Liver (tissue), 9 donors: ENCODE data around the gene FRMD4A. TPM values are rescaled to one million over a fixed set of nuclear protein-coding genes. Genes with fewer than 3 reads are reported as not detected.

Source experiments
- DNase-seq: peaks from one replicate; pipeline ENCODE4 v3.0.0-alpha.2; 2017; ENCODE audit warnings: low spot score
- H3K27ac ChIP-seq, 2 donors: one replicate each; pipeline ENCODE4 v1.7.0; 2013; ENCODE audit warnings: inconsistent platforms in 2 of 2, low read length in 2 of 2, control low read depth in 1 of 2, low read depth in 1 of 2, mild to moderate bottlenecking in 1 of 2
- H3K27me3 ChIP-seq, 4 donors: one replicate each; pipeline versions ENCODE4 v1.6.1 to v1.7.0; 2013; ENCODE audit warnings: low read length in 3 of 4, inconsistent platforms in 1 of 4, mild to moderate bottlenecking in 1 of 4, moderate library complexity in 1 of 4; ENCODE audit not compliant: control insufficient read depth in 4 of 4, insufficient read depth in 4 of 4
- H3K36me3 ChIP-seq, 4 donors: one replicate each; pipeline versions ENCODE4 v1.6.1 to v1.7.0; 2013; ENCODE audit warnings: low read length in 3 of 4, mild to moderate bottlenecking in 3 of 4, low read depth in 1 of 4, moderate library complexity in 1 of 4; ENCODE audit not compliant: control insufficient read depth in 4 of 4, insufficient read depth in 3 of 4
- H3K4me1 ChIP-seq, 4 donors: one replicate each; pipeline versions ENCODE4 v1.6.1 to v1.7.0; 2013; ENCODE audit warnings: low read length in 3 of 4, mild to moderate bottlenecking in 3 of 4, moderate library complexity in 1 of 4; ENCODE audit not compliant: control insufficient read depth in 4 of 4, insufficient read depth in 4 of 4
- H3K4me3 ChIP-seq, 3 donors: one replicate each; pipeline versions ENCODE4 v1.6.1 to v1.7.0; 2013; ENCODE audit warnings: low read length in 3 of 3, control low read depth in 1 of 3, low read depth in 1 of 3, mild to moderate bottlenecking in 1 of 3
- H3K9ac ChIP-seq, 2 donors: one replicate each; pipeline ENCODE4 v1.7.0; 2013; ENCODE audit warnings: low read length in 2 of 2, mild to moderate bottlenecking in 2 of 2, moderate library complexity in 2 of 2, control low read depth in 1 of 2, low read depth in 1 of 2
- H3K9me3 ChIP-seq, 4 donors: one replicate each; pipeline versions ENCODE4 v1.6.1 to v1.7.0; 2013; ENCODE audit warnings: low read length in 3 of 4; ENCODE audit not compliant: control insufficient read depth in 4 of 4
- EGR1 ChIP-seq, 2 donors: IDR thresholded peaks; 2 replicates each; pipeline ENCODE4 v1.6.1; 2016 to 2018; ENCODE audit warnings: antibody characterized with exemption in 2 of 2, low read depth in 2 of 2
- JUND ChIP-seq, 2 donors: IDR thresholded peaks; 2 replicates each; pipeline ENCODE4 v1.6.1; 2016; ENCODE audit warnings: antibody characterized with exemption in 2 of 2
- NR2F2 ChIP-seq: IDR thresholded peaks from 2 replicates; pipeline ENCODE4 v1.6.1; 2016; ENCODE audit warnings: antibody characterized with exemption
- RAD21 ChIP-seq, 2 donors: IDR thresholded peaks; 2 replicates each; pipeline ENCODE4 v1.6.1; 2016; ENCODE audit warnings: antibody characterized with exemption in 2 of 2, mild to moderate bottlenecking in 2 of 2
- SP1 ChIP-seq: IDR thresholded peaks from 2 replicates; pipeline ENCODE4 v1.6.1; 2018; ENCODE audit warnings: antibody characterized with exemption, mild to moderate bottlenecking
- YY1 ChIP-seq: IDR thresholded peaks from 2 replicates; pipeline ENCODE4 v1.6.1; 2016; ENCODE audit warnings: antibody characterized with exemption, mild to moderate bottlenecking
- WGBS: extraction: QIAGEN DNeasy Blood & Tissue Kit; methylation state at CpG from one replicate; pipeline ENCODE4 v1.1.7; 2013; 5-methylcytosine and 5-hydroxymethylcytosine counted together
- polyA plus RNA-seq, 2 donors: library from polyadenylated mRNA; stranded (reverse) in 1 of 2; unstranded in 1 of 2; fragments of 200-250 nt in 1 of 2; fragments of >200 nt in 1 of 2; fragmentation: Nextera tagmentation in 1 of 2; extraction: Ambion mirVana in 1 of 2; gene quantifications; one replicate each; pipeline versions ENCODE4 v1.2.1 to v1.2.3, GENCODE V29; 2013 to 2015
- total RNA-seq, 2 donors: library from RNA; depleted of rRNA; stranded (reverse); fragments of >200 nt; gene quantifications; one replicate each; pipeline ENCODE4 v1.2.3, GENCODE V29; 2014
- TF ChIP-seq, protein P1 (sequence below): IDR thresholded peaks from 2 replicates; pipeline ENCODE4 v1.6.1; 2016; ENCODE audit warnings: antibody characterized with exemption, mild to moderate bottlenecking
- TF ChIP-seq, protein P2 (sequence below): IDR thresholded peaks from 2 replicates; pipeline ENCODE4 v1.6.1; 2016; ENCODE audit warnings: antibody characterized with exemption
- TF ChIP-seq, protein P3 (sequence below): IDR thresholded peaks from 2 replicates; pipeline ENCODE4 v1.6.1; 2016; ENCODE audit warnings: antibody characterized with exemption
- TF ChIP-seq, protein P4 (sequence below): fragments of 150-350 bp; IDR thresholded peaks from 2 replicates; pipeline ENCODE4 v1.5.1; 2017; ENCODE audit warnings: improper control_type of control experiment, low read depth, low read length; ENCODE audit not compliant: missing input control
- donor health status: healthy.
- donor health status: healthy.
- donor health status: healthy.
- donor health status: healthy.
- donor health status: healthy.

The FRMD4A gene
- total and polyA plus RNA-seq, 4 donors: 8.2 to 34.3 (median 13.1) TPM

DNA sequence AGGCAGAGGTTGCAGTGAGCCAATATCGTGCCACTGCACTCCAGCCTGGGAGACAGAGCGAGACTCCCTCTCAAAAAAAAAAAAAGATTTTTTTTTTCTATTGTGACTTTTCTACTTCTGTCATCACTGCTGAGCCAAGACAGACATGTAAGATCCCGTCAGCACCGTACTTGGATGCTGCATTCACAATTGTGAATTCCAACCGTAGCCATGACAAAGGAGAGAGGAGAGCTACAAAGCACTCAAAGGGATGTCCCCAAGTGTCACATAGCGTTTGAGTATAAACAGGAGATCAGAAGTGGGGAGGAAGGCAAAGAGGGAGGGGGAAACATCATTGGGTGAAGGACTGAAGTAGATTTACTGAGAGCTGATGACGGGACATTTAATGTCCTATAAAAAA lies 599.8 kb downstream of the FRMD4A start:
- TF ChIP-seq, protein P1, sequence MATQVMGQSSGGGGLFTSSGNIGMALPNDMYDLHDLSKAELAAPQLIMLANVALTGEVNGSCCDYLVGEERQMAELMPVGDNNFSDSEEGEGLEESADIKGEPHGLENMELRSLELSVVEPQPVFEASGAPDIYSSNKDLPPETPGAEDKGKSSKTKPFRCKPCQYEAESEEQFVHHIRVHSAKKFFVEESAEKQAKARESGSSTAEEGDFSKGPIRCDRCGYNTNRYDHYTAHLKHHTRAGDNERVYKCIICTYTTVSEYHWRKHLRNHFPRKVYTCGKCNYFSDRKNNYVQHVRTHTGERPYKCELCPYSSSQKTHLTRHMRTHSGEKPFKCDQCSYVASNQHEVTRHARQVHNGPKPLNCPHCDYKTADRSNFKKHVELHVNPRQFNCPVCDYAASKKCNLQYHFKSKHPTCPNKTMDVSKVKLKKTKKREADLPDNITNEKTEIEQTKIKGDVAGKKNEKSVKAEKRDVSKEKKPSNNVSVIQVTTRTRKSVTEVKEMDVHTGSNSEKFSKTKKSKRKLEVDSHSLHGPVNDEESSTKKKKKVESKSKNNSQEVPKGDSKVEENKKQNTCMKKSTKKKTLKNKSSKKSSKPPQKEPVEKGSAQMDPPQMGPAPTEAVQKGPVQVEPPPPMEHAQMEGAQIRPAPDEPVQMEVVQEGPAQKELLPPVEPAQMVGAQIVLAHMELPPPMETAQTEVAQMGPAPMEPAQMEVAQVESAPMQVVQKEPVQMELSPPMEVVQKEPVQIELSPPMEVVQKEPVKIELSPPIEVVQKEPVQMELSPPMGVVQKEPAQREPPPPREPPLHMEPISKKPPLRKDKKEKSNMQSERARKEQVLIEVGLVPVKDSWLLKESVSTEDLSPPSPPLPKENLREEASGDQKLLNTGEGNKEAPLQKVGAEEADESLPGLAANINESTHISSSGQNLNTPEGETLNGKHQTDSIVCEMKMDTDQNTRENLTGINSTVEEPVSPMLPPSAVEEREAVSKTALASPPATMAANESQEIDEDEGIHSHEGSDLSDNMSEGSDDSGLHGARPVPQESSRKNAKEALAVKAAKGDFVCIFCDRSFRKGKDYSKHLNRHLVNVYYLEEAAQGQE: no peak
- TF ChIP-seq YY1: no peak
- TF ChIP-seq, protein P2, sequence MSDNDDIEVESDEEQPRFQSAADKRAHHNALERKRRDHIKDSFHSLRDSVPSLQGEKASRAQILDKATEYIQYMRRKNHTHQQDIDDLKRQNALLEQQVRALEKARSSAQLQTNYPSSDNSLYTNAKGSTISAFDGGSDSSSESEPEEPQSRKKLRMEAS: no peak
- TF ChIP-seq EGR1 (IDR thresholded peaks at IDR 0.05; ENCODE audit: low read depth in 2 of 2): no peak
- TF ChIP-seq, protein P3, sequence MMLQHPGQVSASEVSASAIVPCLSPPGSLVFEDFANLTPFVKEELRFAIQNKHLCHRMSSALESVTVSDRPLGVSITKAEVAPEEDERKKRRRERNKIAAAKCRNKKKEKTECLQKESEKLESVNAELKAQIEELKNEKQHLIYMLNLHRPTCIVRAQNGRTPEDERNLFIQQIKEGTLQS: no peak
- Histone ChIP-seq H3K27ac (no peak overlapping the region), H3K4me1 (no peaks in the 10 kb centered on the region), H3K4me3 (no peak overlapping the region), H3K36me3 (peaks cover 0 to 7% (median 3%) of the 10 kb centered on the region in 4 donors), H3K9ac (no peak overlapping the region), H3K27me3 (no peaks in the 10 kb centered on the region), H3K9me3 (no peaks in the 10 kb centered on the region)
- WGBS: 94% methylated on average over 7 of the region's 7 CpGs
- DNase-seq: no peak

DNA sequence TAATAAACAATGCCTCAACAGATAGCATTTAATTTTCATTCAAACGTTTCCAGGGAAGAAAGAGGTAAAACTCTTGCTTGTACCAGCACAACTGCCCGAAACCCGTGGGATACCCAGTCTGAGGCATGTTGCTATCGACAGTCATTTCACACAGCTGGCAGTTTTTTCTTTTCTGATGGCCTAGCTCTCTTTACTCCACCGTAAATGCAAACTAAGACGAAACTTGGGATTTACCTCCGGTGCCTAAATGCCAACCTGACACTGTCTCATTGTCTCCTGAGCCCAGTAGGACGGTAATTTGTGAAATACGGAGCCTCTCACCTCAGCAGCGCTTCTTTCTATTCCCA lies 600.4 kb downstream of the FRMD4A start:
- TF ChIP-seq, protein P2: no peak
- no peak for TF ChIP-seq NR2F2
- no peak for TF ChIP-seq RAD21 (IDR thresholded peaks at IDR 0.05)
- TF ChIP-seq, protein P4, sequence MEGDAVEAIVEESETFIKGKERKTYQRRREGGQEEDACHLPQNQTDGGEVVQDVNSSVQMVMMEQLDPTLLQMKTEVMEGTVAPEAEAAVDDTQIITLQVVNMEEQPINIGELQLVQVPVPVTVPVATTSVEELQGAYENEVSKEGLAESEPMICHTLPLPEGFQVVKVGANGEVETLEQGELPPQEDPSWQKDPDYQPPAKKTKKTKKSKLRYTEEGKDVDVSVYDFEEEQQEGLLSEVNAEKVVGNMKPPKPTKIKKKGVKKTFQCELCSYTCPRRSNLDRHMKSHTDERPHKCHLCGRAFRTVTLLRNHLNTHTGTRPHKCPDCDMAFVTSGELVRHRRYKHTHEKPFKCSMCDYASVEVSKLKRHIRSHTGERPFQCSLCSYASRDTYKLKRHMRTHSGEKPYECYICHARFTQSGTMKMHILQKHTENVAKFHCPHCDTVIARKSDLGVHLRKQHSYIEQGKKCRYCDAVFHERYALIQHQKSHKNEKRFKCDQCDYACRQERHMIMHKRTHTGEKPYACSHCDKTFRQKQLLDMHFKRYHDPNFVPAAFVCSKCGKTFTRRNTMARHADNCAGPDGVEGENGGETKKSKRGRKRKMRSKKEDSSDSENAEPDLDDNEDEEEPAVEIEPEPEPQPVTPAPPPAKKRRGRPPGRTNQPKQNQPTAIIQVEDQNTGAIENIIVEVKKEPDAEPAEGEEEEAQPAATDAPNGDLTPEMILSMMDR: no peak
- TF ChIP-seq, protein P1: no peak
- no peak for TF ChIP-seq SP1
- TF ChIP-seq JUND (IDR thresholded peaks at IDR 0.05): no peak
- 89% methylated on average over 10 of the region's 10 CpGs for WGBS

More for the DNA sequence above, 600.4 kb downstream of the FRMD4A start:
- H3K9ac ChIP-seq: no peak overlapping the region
- H3K27me3 ChIP-seq: no peaks in the 10 kb centered on the region
- H3K4me3 ChIP-seq: no peak overlapping the region
- H3K9me3 ChIP-seq: no peaks in the 10 kb centered on the region
- no peaks in the 10 kb centered on the region for H3K4me1 ChIP-seq
- DNase-seq: no peak
- peaks cover 0 to 7% (median 3%) of the 10 kb centered on the region in 4 donors for H3K36me3 ChIP-seq
- no peak overlapping the region for H3K27ac ChIP-seq
